Measurements from ENCODE around the gene LYRM4. TPM values are rescaled to one million over a fixed set of nuclear protein-coding genes. Genes with fewer than 3 reads are reported as not detected.

The LYRM4 gene
- total RNA-seq, 1 experiment from 2014 or later, result 16.5 TPM

GRCh38 chr6:5290500-5290899 lies 29.8 kb upstream of the LYRM4 start:
- CTCF ChIA-PET, result interaction anchor here (0.5 to 1.1 kb wide), 2 partner anchors 10 to 34 kb away, joined by 3 to 5 read pairs; no protein-coding TSS in a partner anchor
- no peak overlapping the region for H3K27ac Mint-ChIP-seq (ENCODE audit: unreplicated experiment)
- intact Hi-C loops (cut with micrococcal nuclease; ENCODE audit: unreplicated experiment), result no loop called here
- H3K27me3 Mint-ChIP-seq (ENCODE audit: unreplicated experiment), result no peaks in the 10 kb centered on the region
- no peak for DNase-seq
- H3K4me1 Mint-ChIP-seq (ENCODE audit: low read depth, unreplicated experiment), result peaks cover 38% of the 10 kb centered on the region
- no peak overlapping the region for H3K4me3 Mint-ChIP-seq (ENCODE audit: low read depth, unreplicated experiment)
- no peak for TF ChIP-seq CTCF (IDR thresholded peaks at IDR 0.05; ENCODE audit: unreplicated experiment)
- H3K9me3 Mint-ChIP-seq (ENCODE audit: low read depth, unreplicated experiment), result no peaks in the 10 kb centered on the region
- BruUV-seq (replicated peaks), result no TSS peak
- H3K36me3 Mint-ChIP-seq (ENCODE audit: insufficient read depth, unreplicated experiment), result no peaks in the 10 kb centered on the region

- intact Hi-C loops (cut with micrococcal nuclease; ENCODE audit: unreplicated experiment), result no loop called here
These were observed 29.3 kb upstream of the LYRM4 start for GRCh38 chr6:5290097-5290496.

DNA sequence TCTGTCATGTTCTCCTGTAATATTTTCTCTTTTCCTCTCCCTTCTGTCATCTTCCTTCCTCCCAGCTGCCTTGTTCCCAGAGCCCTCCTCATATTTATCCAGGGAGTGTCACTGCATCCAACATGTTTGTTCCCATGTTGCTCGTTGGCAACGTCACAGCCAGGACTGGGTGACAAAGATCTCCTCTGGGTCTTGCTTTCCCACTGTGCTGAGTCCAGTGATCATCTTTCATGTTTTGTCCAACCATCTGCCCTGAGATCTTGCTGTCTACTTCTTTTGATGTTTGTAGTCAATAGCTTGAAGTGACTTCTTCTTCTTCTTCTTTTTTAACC lies 27.2 kb upstream of the LYRM4 start:
- no peak for TF ChIP-seq CTCF (IDR thresholded peaks at IDR 0.05; ENCODE audit: unreplicated experiment)
- Mint-ChIP-seq H3K9me3 (ENCODE audit: low read depth, unreplicated experiment) (no peaks in the 10 kb centered on the region), H3K27ac (ENCODE audit: unreplicated experiment) (no peak overlapping the region), H3K4me1 (ENCODE audit: low read depth, unreplicated experiment) (peaks cover 20% of the 10 kb centered on the region), H3K27me3 (ENCODE audit: unreplicated experiment) (no peaks in the 10 kb centered on the region), H3K4me3 (ENCODE audit: low read depth, unreplicated experiment) (no peak overlapping the region), H3K36me3 (ENCODE audit: insufficient read depth, unreplicated experiment) (no peaks in the 10 kb centered on the region)
- no TSS peak for BruUV-seq (replicated peaks)
- intact Hi-C loops (cut with micrococcal nuclease; ENCODE audit: unreplicated experiment), result no loop called here
- DNase-seq, result no peak
- CTCF ChIA-PET, result no interaction called here

More at GRCh38 chr6:5290097-5290496, 29.3 kb upstream of the LYRM4 start:
- Mint-ChIP-seq H3K4me3 (ENCODE audit: low read depth, unreplicated experiment) (no peak overlapping the region), H3K36me3 (ENCODE audit: insufficient read depth, unreplicated experiment) (no peaks in the 10 kb centered on the region), H3K27ac (ENCODE audit: unreplicated experiment) (no peak overlapping the region), H3K9me3 (ENCODE audit: low read depth, unreplicated experiment) (no peaks in the 10 kb centered on the region), H3K27me3 (ENCODE audit: unreplicated experiment) (no peaks in the 10 kb centered on the region), H3K4me1 (ENCODE audit: low read depth, unreplicated experiment) (peaks cover 38% of the 10 kb centered on the region)
- no peak for DNase-seq
- CTCF ChIA-PET, result interaction anchor here (0.5 to 1.1 kb wide), 2 partner anchors 10 to 34 kb away, joined by 3 to 5 read pairs; no protein-coding TSS in a partner anchor
- no TSS peak for BruUV-seq (replicated peaks)
- TF ChIP-seq CTCF (IDR thresholded peaks at IDR 0.05; ENCODE audit: unreplicated experiment), result no peak

GRCh38 chr6:5287205-5287965 lies 26.6 kb upstream of the LYRM4 start:
- H3K4me3 Mint-ChIP-seq (ENCODE audit: low read depth, unreplicated experiment), result no peak overlapping the region
- no peak for DNase-seq
- no TSS peak for BruUV-seq (replicated peaks)
- H3K27me3 Mint-ChIP-seq (ENCODE audit: unreplicated experiment), result no peaks in the 10 kb centered on the region
- no peak overlapping the region for H3K27ac Mint-ChIP-seq (ENCODE audit: unreplicated experiment)
- intact Hi-C loops (cut with micrococcal nuclease; ENCODE audit: unreplicated experiment), result no loop called here
- H3K4me1 Mint-ChIP-seq (ENCODE audit: low read depth, unreplicated experiment), result peaks cover 15% of the 10 kb centered on the region
- no peaks in the 10 kb centered on the region for H3K36me3 Mint-ChIP-seq (ENCODE audit: insufficient read depth, unreplicated experiment)
- TF ChIP-seq CTCF (IDR thresholded peaks at IDR 0.05; ENCODE audit: unreplicated experiment), result no peak
- CTCF ChIA-PET, result no interaction called here
- no peaks in the 10 kb centered on the region for H3K9me3 Mint-ChIP-seq (ENCODE audit: low read depth, unreplicated experiment)

All from Calu3 (cell line).